HepG2 (cell line): ENCODE measurements around the gene ASCL2. TPM values are rescaled to one million over a fixed set of nuclear protein-coding genes. Genes with fewer than 3 reads are reported as not detected.
"Not testable (repeated sequence)": the region's sequence is repeated elsewhere in the genome, so short reads cannot be mapped to it uniquely, and the experiment has no call there.

Source experiments
- ATAC-seq: fragments of 200-7000 bp; cut with Tn5 transposase; 3 replicates; pipeline ENCODE4 v1.9.1; 2020; ENCODE audit warnings: mild to moderate bottlenecking, moderate library complexity
- BruUV-seq: library from RNA; stranded (reverse); fragments of 400-500 nt; replicated peaks from 2 replicates; lab custom pipeline; 2021; lab: Mats Ljungman, UMichigan
- CTCF ChIA-PET: fragments of 300-600 bp; formaldehyde crosslinking; extraction: SDS; loops from one replicate; lab custom pipeline; 2021; ENCODE audit warnings: low total read pairs, inconsistent platforms, low intra/inter-chr PET ratio; lab: Yijun Ruan, JAX
- POLR2A ChIA-PET: fragments of 350-600 bp; sonication (Branson Sonifier 250); formaldehyde crosslinking; loops from one replicate; lab custom pipeline; 2020; ENCODE audit warnings: antibody characterized with exemption, inconsistent platforms; lab: Yijun Ruan, JAX
- DNase-seq: peaks from one replicate; pipeline ENCODE4 v3.0.0-alpha.2; 2015; ENCODE audit warnings: low spot score
- FAIRE-seq: peaks from 3 replicates; lab custom pipeline; 2011; peaks lifted over from hg19 to GRCh38; lab: Jason Lieb, UNC
- H2AFZ ChIP-seq: one replicate; pipeline ENCODE4 v1.6.1; 2011; ENCODE audit warnings: low read length, inconsistent platforms
- H3K27ac ChIP-seq: fragments of 300-600 bp; 3 replicates; pipeline ENCODE4 v1.8.0; 2011; ENCODE audit warnings: mixed run types, mild to moderate bottlenecking, mixed read lengths, low read length, inconsistent platforms; ENCODE audit not compliant: insufficient read depth; ENCODE audit errors: extremely low read length
- H3K27me3 ChIP-seq, 2 experiments: fragments of 200-600 bp in 1 of 2; 2 replicates in 1 of 2; 3 replicates in 1 of 2; pipeline versions ENCODE4 v1.6.0 to v1.8.0; 2011; ENCODE audit warnings: low read length in 2 of 2, mild to moderate bottlenecking in 2 of 2, moderate library complexity in 2 of 2, inconsistent platforms in 1 of 2; ENCODE audit not compliant: insufficient read depth in 2 of 2, control insufficient read depth in 1 of 2
- H3K36me3 ChIP-seq, 2 experiments: fragments of 200-600 bp in 1 of 2; replicated peaks in 1 of 2; 2 replicates in 1 of 2; 3 replicates in 1 of 2; pipeline versions ENCODE4 v1.5.1 to v1.8.0; 2011; ENCODE audit warnings: low read length in 2 of 2, inconsistent platforms in 1 of 2; ENCODE audit not compliant: insufficient read depth in 2 of 2, control insufficient read depth in 1 of 2
- H3K4me1 ChIP-seq: 2 replicates; pipeline ENCODE4 v1.5.1; 2012; ENCODE audit warnings: low read length, inconsistent platforms; ENCODE audit not compliant: insufficient read depth
- H3K4me2 ChIP-seq: 2 replicates; pipeline ENCODE4 v1.6.0; 2011; ENCODE audit warnings: low read depth, low read length, inconsistent platforms
- H3K4me3 ChIP-seq, 3 experiments: fragments of 200-600 bp in 1 of 3; sonication (generic), shearing (Covaris generic) in 1 of 3; replicated peaks in 1 of 3; 2 replicates each; pipeline ENCODE4 v1.5.1; 2011 to 2016; ENCODE audit warnings: low read length in 3 of 3, inconsistent platforms in 2 of 3, low read depth in 2 of 3, mild to moderate bottlenecking in 2 of 3, control low read depth in 1 of 3, mixed read lengths in 1 of 3; ENCODE audit not compliant: insufficient read depth in 1 of 3
- H3K79me2 ChIP-seq: one replicate; pipeline ENCODE4 v1.6.1; 2011; ENCODE audit warnings: low read length, inconsistent platforms; ENCODE audit not compliant: insufficient read depth
- H3K9ac ChIP-seq: 2 replicates; pipeline ENCODE4 v1.6.0; 2011; ENCODE audit warnings: mild to moderate bottlenecking, low read depth, low read length, inconsistent platforms; ENCODE audit not compliant: insufficient read depth
- H3K9me3 ChIP-seq: 2 replicates; pipeline ENCODE4 v1.5.1; 2012; ENCODE audit warnings: mild to moderate bottlenecking, low read length
- H4K20me1 ChIP-seq: 2 replicates; pipeline ENCODE4 v1.6.0; 2011; ENCODE audit warnings: inconsistent platforms, mild to moderate bottlenecking, low read length, moderate library complexity; ENCODE audit not compliant: insufficient read depth
- CBX2 ChIP-seq, 2 experiments: fragments of 200-600 bp in 1 of 2; sonication (generic); formaldehyde crosslinking in 1 of 2; IDR thresholded peaks; 2 replicates each; pipeline versions ENCODE4 v1.7.0 to v1.8.1; 2018 to 2022; ENCODE audit warnings: low read depth in 2 of 2, low read length in 1 of 2, mild to moderate bottlenecking in 1 of 2, missing genetic modification reagents in 1 of 2
- ZBTB3 ChIP-seq: sonication (generic); formaldehyde crosslinking; IDR thresholded peaks from 2 replicates; pipeline ENCODE4 v1.4.0; 2020; ENCODE audit warnings: low read depth, mild to moderate bottlenecking, moderate library complexity, missing genetic modification reagents, borderline replicate concordance
- ZNF101 ChIP-seq: sonication (generic); formaldehyde crosslinking; IDR thresholded peaks from 2 replicates; pipeline ENCODE4 v1.4.0; 2020; ENCODE audit warnings: mild to moderate bottlenecking, low read depth, missing genetic modification reagents, borderline replicate concordance
- ZNF20 ChIP-seq: sonication (generic); formaldehyde crosslinking; IDR thresholded peaks from 2 replicates; pipeline ENCODE4 v1.4.0; 2020; ENCODE audit warnings: mild to moderate bottlenecking, moderate library complexity, missing genetic modification reagents
- ZNF556 ChIP-seq: sonication (generic); formaldehyde crosslinking; IDR thresholded peaks from 2 replicates; pipeline ENCODE4 v1.4.0; 2020; ENCODE audit warnings: mild to moderate bottlenecking, missing genetic modification reagents, borderline replicate concordance
- ZSCAN21 ChIP-seq: sonication (generic); formaldehyde crosslinking; IDR thresholded peaks from 2 replicates; pipeline ENCODE4 v1.8.0; 2022; ENCODE audit warnings: mild to moderate bottlenecking, missing genetic modification reagents, moderate library complexity, borderline replicate concordance
- WGBS: methylation state at CpG from one replicate; pipeline ENCODE4 v1.1.6; 2017; ENCODE audit warnings: low lambda C conversion rate; 5-methylcytosine and 5-hydroxymethylcytosine counted together
- in situ Hi-C: cut with HindIII; loops from 2 replicates; pipeline ENCODE4 v1.10.0; 2017; ENCODE audit warnings: low pct_unique_long_range_greater_than_20kb; ENCODE audit not compliant: extremely low pct_ligation_motif_present
- intact Hi-C: fragments of 100-400 bp; cut with micrococcal nuclease; formaldehyde crosslinking; loops from one replicate; pipeline ENCODE4 v1.10.0; 2022; ENCODE audit not compliant: unreplicated experiment
- polyA plus RNA-seq, 8 experiments: library from polyadenylated mRNA; depleted of rRNA in 3 of 8; stranded (reverse) in 7 of 8; unstranded in 1 of 8; fragments of >200 nt; fragmentation: Illumina TruSeq in 4 of 8; extraction: Trizol in 4 of 8; gene quantifications; 2 replicates each; pipeline versions ENCODE4 v1.2.1 to v1.2.3, GENCODE V29; 2011 to 2016; ENCODE audit warnings: low read depth in 4 of 8, missing spikeins in 1 of 8, mixed read lengths in 1 of 8; ENCODE audit not compliant: insufficient read depth in 1 of 8
- total RNA-seq, 5 experiments: library from RNA; depleted of rRNA; stranded (reverse); fragments of >200 nt; fragmentation: Illumina TruSeq; extraction: Trizol; gene quantifications; 2 replicates each; pipeline ENCODE4 v1.2.3, GENCODE V29; 2016; ENCODE audit warnings: low read depth in 1 of 5
- TF ChIP-seq, protein P1 (sequence below): sonication (generic); formaldehyde crosslinking; IDR thresholded peaks from 2 replicates; pipeline ENCODE4 v1.5.0; 2020; ENCODE audit warnings: missing genetic modification reagents

Gene ASCL2
- total and polyA plus RNA-seq, 2 of the 13 experiments (the other 11 are each of a cell fraction or from before 2014, with no cell fraction given) = 0.07 TPM; not detected in 1

DNA sequence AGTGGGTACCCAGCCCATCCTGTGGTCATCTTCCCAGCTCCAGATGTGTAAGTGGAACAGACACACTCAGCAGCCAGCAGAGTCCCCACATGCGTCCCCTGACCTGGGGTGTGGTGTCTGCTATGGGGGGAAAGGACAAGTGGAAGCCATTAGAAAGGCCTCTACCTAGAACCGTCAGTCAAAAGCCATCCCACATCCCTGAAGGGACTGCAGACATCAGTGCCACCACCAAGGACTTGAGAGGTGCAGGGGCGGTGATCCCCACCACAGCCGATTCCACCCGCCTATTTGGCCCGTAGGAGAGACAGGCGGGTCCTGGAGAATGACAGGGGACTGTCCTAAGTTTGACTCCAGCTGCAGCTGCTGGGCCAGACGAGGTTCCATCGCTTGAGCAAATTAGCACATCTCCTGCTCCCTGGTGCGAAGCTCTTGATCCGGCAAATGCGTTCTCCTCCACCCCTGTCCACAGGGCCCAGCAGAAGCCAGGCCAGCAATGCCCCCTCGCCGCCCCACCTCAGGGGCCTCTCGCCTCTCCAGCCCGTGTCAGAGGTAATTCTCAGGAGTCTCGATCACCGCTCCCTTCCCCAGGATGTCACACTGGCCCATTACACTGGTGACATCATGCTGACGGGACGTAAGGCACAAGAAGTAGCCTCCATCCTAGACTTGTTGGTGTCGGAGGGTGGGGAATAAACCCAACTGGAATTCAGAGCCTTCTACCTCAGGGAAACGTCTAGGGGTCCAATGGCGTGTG, 33.8 kb downstream of the ASCL2 start:
- H3K9ac ChIP-seq, H4K20me1 ChIP-seq, H3K79me2 ChIP-seq, DNase-seq, H3K27ac ChIP-seq, BruUV-seq, H3K36me3 ChIP-seq, H3K4me2 ChIP-seq, H3K4me3 ChIP-seq, CTCF ChIA-PET, ATAC-seq, FAIRE-seq, H3K9me3 ChIP-seq, H2AFZ ChIP-seq, H3K4me1 ChIP-seq, intact Hi-C loops, in situ Hi-C loops, POLR2A ChIA-PET: not testable (repeated sequence)
- peaks cover 5 to 30% of the 10 kb centered on the region in 2 experiments; a peak in 4 of 5 replicates for H3K27me3 ChIP-seq
- 25% methylated on average over 11 of the region's 23 CpGs for WGBS

DNA sequence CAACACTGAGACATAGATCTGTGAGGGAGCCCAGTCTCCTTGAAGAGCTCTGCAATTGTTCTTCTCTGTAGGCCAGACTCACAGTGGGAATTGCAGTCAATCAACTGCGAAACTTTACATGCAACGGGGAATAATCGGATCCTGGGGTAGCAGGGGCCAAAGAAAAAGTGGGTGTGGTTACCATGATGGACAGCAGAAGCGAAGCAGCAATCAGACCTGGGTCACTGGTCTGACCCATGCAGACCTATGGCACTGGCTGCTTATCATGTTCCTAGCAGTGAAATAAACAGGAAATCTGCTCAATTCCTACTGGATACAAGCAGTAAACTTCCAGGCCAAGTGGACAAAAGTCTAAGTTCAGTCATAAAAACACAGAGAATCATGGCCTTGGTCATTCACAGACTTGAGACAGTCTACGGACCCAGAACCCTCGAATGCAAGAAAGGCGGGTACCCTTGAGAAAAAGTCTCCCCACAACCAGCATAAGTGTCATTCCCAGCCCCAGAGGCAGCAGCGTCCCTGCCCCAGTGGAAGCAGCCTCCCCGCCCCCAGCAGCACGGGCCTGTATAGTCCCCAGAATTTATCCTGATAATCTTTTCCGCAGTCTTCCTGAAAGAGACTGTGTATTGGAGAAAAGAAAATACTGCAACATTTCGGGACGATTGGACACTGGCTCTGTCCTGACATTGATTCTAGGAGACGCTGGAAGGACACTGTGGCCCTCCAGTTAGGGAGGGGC, 34.6 kb downstream of the ASCL2 start:
- no TSS peak for BruUV-seq
- no peak for ATAC-seq

More for the DNA sequence above, 34.6 kb downstream of the ASCL2 start:
- TF ChIP-seq ZNF556 (CRISPR knock-in tag) (no peak), ZNF20 (CRISPR knock-in tag) (no peak), ZNF101 (CRISPR knock-in tag) (no peak), ZSCAN21 (no peak), ZBTB3 (CRISPR knock-in tag) (no peak), CBX2 (IDR thresholded peaks at IDR 0.05; ENCODE audit: low read depth, low read length) (no peak), CBX2 (CRISPR knock-in tag; IDR thresholded peaks at IDR 0.05; ENCODE audit: low read depth) (no peak)
- TF ChIP-seq, protein P1, sequence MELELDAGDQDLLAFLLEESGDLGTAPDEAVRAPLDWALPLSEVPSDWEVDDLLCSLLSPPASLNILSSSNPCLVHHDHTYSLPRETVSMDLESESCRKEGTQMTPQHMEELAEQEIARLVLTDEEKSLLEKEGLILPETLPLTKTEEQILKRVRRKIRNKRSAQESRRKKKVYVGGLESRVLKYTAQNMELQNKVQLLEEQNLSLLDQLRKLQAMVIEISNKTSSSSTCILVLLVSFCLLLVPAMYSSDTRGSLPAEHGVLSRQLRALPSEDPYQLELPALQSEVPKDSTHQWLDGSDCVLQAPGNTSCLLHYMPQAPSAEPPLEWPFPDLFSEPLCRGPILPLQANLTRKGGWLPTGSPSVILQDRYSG (CRISPR knock-in tag) = no peak
- in situ Hi-C loops (no loop called here), intact Hi-C loops (no loop called here)
- no peaks in the 10 kb centered on the region for H4K20me1 ChIP-seq
- FAIRE-seq (no peak), DNase-seq (no peak)
- H3K9ac ChIP-seq = no peak overlapping the region
- no peak overlapping the region for H3K4me3 ChIP-seq
- H3K9me3 ChIP-seq = no peaks in the 10 kb centered on the region
- peaks cover 5 to 30% of the 10 kb centered on the region in 2 experiments; a peak in 4 of 5 replicates for H3K27me3 ChIP-seq
- ChIA-PET CTCF (no interaction called here), POLR2A (no interaction called here)
- no peaks in the 10 kb centered on the region for H3K36me3 ChIP-seq
- H3K4me1 ChIP-seq = no peaks in the 10 kb centered on the region
- no peaks in the 10 kb centered on the region for H3K79me2 ChIP-seq
- H2AFZ ChIP-seq = no peak overlapping the region
- WGBS = 42% methylated on average over 13 of the region's 14 CpGs
- H3K27ac ChIP-seq = no peak overlapping the region
- H3K4me2 ChIP-seq = no peak overlapping the region
